Measurements from ENCODE around the gene DNLZ. TPM values are rescaled to one million over a fixed set of nuclear protein-coding genes. Genes with fewer than 3 reads are reported as not detected.

Gene DNLZ
- total and polyA plus RNA-seq, 2 donors (not counting 1 experiment from before 2014, with no cell fraction given), result 23.0 to 42.0 TPM

GRCh38 chr9:136372561-136373299 is 9.2 kb upstream of the DNLZ start:
- no peaks in the 10 kb centered on the region for H3K9me3 Mint-ChIP-seq (ENCODE audit: insufficient read depth)
- Histone ChIP-seq H3K4me2 (replicated peaks; ENCODE audit: low read depth, low read length, poor library complexity, severe bottlenecking) (peak overlapping the region; percentile 63), H4K20me1 (ENCODE audit: control insufficient read depth, insufficient read depth, low read length, poor library complexity, severe bottlenecking) (no peaks in the 10 kb centered on the region), H3K9ac (ENCODE audit: low read length) (no peak overlapping the region), H3K9me3 (ENCODE audit: control extremely low read depth in 1 of 3, control insufficient read depth in 2 of 3, insufficient read depth in 1 of 3, low read length in 2 of 3) (no peaks in the 10 kb centered on the region), H3K27ac (ENCODE audit: low read length in 2 of 2) (no peak overlapping the region), H3K27me3 (replicated peaks in 1 of 4; ENCODE audit: control extremely low read depth in 1 of 4, control insufficient read depth in 3 of 4, insufficient read depth in 4 of 4, low read length in 3 of 4) (peaks cover 0 to 6% (median 0%) of the 10 kb centered on the region in 4 experiments), H3K79me2 (ENCODE audit: control insufficient read depth, insufficient read depth, low read length) (no peaks in the 10 kb centered on the region), H2AFZ (ENCODE audit: insufficient read depth, low read depth, low read length, poor library complexity, severe bottlenecking) (peak overlapping the region; percentile 28), H3K4me1 (ENCODE audit: control insufficient read depth in 2 of 2, insufficient read depth in 2 of 2, low read length in 2 of 2) (peaks cover 14 to 17% of the 10 kb centered on the region in 2 donors), H3K4me3 (ENCODE audit: control extremely low read depth in 1 of 5, extremely low read depth in 1 of 5, insufficient read depth in 1 of 5, low read depth in 2 of 5, low read length in 4 of 5) (no peak overlapping the region), H3K36me3 (replicated peaks in 1 of 2; ENCODE audit: control extremely low read depth in 1 of 2, control insufficient read depth in 1 of 2, extremely low read depth in 1 of 2, insufficient read depth in 2 of 2, low read length in 1 of 2) (no peaks in the 10 kb centered on the region)
- intact Hi-C loops (cut with micrococcal nuclease), result no loop called here
- ATAC-seq (ENCODE audit: low read depth) (peak; percentile 50), DNase-seq (peak; percentile 46)
- ChIA-PET POLR2A (no interaction called here), CTCF (no interaction called here)
- H3K27ac Mint-ChIP-seq, result no peak overlapping the region
- peaks cover 8% of the 10 kb centered on the region for H3K4me1 Mint-ChIP-seq
- TF ChIP-seq CTCF (IDR thresholded peaks at IDR 0.05), result no peak
- no peaks in the 10 kb centered on the region for H3K27me3 Mint-ChIP-seq
- 10% methylated on average over 20 of the region's 21 CpGs for WGBS (ENCODE audit: insufficient coverage)
- H3K4me3 Mint-ChIP-seq, result no peak overlapping the region

DNA sequence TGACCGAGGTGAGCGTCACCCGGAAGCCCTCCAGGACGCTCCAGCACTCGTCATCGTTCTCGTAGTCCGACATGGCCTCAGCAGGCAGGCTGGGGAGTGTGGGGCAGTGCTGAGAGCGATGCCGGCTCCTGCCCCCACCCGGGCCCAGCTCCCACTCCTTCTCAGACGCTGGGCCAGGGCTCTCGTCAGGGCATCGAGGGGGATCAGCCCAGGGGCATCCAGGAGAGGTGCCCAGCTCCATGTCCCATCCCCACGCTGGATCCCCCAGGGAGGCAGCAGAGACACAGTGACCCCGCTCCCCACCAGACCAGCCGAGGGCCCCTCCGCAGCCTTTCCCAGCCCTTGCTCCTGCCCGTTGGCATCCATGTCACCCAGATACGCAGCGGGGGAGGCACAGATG is 8.5 kb upstream of the DNLZ start:
- no peak overlapping the region for H3K4me3 Mint-ChIP-seq
- intact Hi-C loops (cut with micrococcal nuclease), result no loop called here
- POLR2A ChIA-PET, result no interaction called here
- no peak for TF ChIP-seq CTCF (IDR thresholded peaks at IDR 0.05)
- no peak for TF ChIP-seq EZH2 (IDR thresholded peaks at IDR 0.05; ENCODE audit: borderline replicate concordance, insufficient read depth, low read depth, low read length, poor library complexity, severe bottlenecking)
- H3K9me3 Mint-ChIP-seq (ENCODE audit: insufficient read depth), result no peaks in the 10 kb centered on the region
- Histone ChIP-seq H3K36me3 (replicated peaks in 1 of 2; ENCODE audit: control extremely low read depth in 1 of 2, control insufficient read depth in 1 of 2, extremely low read depth in 1 of 2, insufficient read depth in 2 of 2, low read length in 1 of 2) (no peaks in the 10 kb centered on the region), H3K27ac (ENCODE audit: low read length in 2 of 2) (no peak overlapping the region), H3K9me3 (ENCODE audit: control extremely low read depth in 1 of 3, control insufficient read depth in 2 of 3, insufficient read depth in 1 of 3, low read length in 2 of 3) (no peaks in the 10 kb centered on the region), H4K20me1 (ENCODE audit: control insufficient read depth, insufficient read depth, low read length, poor library complexity, severe bottlenecking) (no peaks in the 10 kb centered on the region), H3K4me2 (replicated peaks; ENCODE audit: low read depth, low read length, poor library complexity, severe bottlenecking) (peak overlapping the region; percentile 63), H3K4me1 (ENCODE audit: control insufficient read depth in 2 of 2, insufficient read depth in 2 of 2, low read length in 2 of 2) (peaks cover 14 to 17% of the 10 kb centered on the region in 2 donors), H3K9ac (ENCODE audit: low read length) (no peak overlapping the region), H3K79me2 (ENCODE audit: control insufficient read depth, insufficient read depth, low read length) (no peaks in the 10 kb centered on the region), H2AFZ (ENCODE audit: insufficient read depth, low read depth, low read length, poor library complexity, severe bottlenecking) (no peak overlapping the region), H3K4me3 (ENCODE audit: control extremely low read depth in 1 of 5, extremely low read depth in 1 of 5, insufficient read depth in 1 of 5, low read depth in 2 of 5, low read length in 4 of 5) (no peak overlapping the region), H3K27me3 (replicated peaks in 1 of 4; ENCODE audit: control extremely low read depth in 1 of 4, control insufficient read depth in 3 of 4, insufficient read depth in 4 of 4, low read length in 3 of 4) (peaks cover 0 to 6% (median 0%) of the 10 kb centered on the region in 4 experiments)
- ATAC-seq (ENCODE audit: low read depth) (no peak), DNase-seq (no peak)
- WGBS (ENCODE audit: insufficient coverage), result 93% methylated on average over 18 of the region's 21 CpGs
- CTCF ChIA-PET, result no interaction called here
- no peaks in the 10 kb centered on the region for H3K27me3 Mint-ChIP-seq
- H3K27ac Mint-ChIP-seq, result no peak overlapping the region
- H3K4me1 Mint-ChIP-seq, result peaks cover 8% of the 10 kb centered on the region
